ENCODE data around the gene PGR. TPM values are rescaled to one million over a fixed set of nuclear protein-coding genes. Genes with fewer than 3 reads are reported as not detected.

PGR gene
- polyA plus RNA-seq, 2 of the 4 experiments (the other 2 are of a cell fraction): not detected

DNA sequence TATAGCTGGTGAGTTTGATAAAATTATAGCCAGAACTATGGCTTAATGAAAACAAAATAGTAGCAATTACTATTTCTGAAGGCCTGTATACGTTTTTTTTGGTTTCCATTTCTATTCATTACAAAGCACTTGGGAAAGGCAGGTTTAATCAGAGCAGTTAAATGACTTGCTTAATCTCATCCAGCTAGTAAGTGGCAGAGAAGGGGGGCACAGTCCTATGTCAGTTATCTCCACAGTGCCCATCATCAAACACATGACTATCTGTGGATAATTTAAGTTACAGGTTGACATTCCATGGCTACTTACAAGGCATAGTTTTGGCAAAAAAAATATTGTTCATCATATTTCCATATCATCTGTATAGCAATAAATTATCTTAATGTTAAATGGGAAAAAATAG is 93.7 kb downstream of the PGR start:
- H3K9me3 ChIP-seq: no peaks in the 10 kb centered on the region
- ChIA-PET POLR2A (no interaction called here), CTCF (no interaction called here)
- H3K4me1 ChIP-seq: no peaks in the 10 kb centered on the region
- TF ChIP-seq, protein P1, sequence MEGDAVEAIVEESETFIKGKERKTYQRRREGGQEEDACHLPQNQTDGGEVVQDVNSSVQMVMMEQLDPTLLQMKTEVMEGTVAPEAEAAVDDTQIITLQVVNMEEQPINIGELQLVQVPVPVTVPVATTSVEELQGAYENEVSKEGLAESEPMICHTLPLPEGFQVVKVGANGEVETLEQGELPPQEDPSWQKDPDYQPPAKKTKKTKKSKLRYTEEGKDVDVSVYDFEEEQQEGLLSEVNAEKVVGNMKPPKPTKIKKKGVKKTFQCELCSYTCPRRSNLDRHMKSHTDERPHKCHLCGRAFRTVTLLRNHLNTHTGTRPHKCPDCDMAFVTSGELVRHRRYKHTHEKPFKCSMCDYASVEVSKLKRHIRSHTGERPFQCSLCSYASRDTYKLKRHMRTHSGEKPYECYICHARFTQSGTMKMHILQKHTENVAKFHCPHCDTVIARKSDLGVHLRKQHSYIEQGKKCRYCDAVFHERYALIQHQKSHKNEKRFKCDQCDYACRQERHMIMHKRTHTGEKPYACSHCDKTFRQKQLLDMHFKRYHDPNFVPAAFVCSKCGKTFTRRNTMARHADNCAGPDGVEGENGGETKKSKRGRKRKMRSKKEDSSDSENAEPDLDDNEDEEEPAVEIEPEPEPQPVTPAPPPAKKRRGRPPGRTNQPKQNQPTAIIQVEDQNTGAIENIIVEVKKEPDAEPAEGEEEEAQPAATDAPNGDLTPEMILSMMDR (IDR thresholded peaks at IDR 0.05): no peak
- TF ChIP-seq FOSL2 (IDR thresholded peaks at IDR 0.05): no peak
- no peak for TF ChIP-seq FOSL2 (CRISPR knock-in tag; IDR thresholded peaks at IDR 0.05)
- TF ChIP-seq BHLHE40 (IDR thresholded peaks at IDR 0.05; ENCODE audit: low read depth, low read length): no peak
- no peak for TF ChIP-seq RAD21 (conservative IDR thresholded peaks at IDR 0.05 in 1 of 2, IDR thresholded peaks at IDR 0.05 in 1 of 2)
- no peak for TF ChIP-seq ZFP36 (IDR thresholded peaks at IDR 0.05; ENCODE audit: borderline replicate concordance, partially characterized antibody)
- TF ChIP-seq KDM5A (IDR thresholded peaks at IDR 0.05): no peak
- no peak for TF ChIP-seq HOXB5 (CRISPR knock-in tag; IDR thresholded peaks at IDR 0.05)
- TF ChIP-seq MAZ (IDR thresholded peaks at IDR 0.05; ENCODE audit: borderline replicate concordance, low read depth, low read length): no peak
- TF ChIP-seq, protein P2, sequence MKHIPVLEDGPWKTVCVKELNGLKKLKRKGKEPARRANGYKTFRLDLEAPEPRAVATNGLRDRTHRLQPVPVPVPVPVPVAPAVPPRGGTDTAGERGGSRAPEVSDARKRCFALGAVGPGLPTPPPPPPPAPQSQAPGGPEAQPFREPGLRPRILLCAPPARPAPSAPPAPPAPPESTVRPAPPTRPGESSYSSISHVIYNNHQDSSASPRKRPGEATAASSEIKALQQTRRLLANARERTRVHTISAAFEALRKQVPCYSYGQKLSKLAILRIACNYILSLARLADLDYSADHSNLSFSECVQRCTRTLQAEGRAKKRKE (CRISPR knock-in tag; IDR thresholded peaks at IDR 0.05; ENCODE audit: low read depth): no peak
- TF ChIP-seq, protein P3, sequence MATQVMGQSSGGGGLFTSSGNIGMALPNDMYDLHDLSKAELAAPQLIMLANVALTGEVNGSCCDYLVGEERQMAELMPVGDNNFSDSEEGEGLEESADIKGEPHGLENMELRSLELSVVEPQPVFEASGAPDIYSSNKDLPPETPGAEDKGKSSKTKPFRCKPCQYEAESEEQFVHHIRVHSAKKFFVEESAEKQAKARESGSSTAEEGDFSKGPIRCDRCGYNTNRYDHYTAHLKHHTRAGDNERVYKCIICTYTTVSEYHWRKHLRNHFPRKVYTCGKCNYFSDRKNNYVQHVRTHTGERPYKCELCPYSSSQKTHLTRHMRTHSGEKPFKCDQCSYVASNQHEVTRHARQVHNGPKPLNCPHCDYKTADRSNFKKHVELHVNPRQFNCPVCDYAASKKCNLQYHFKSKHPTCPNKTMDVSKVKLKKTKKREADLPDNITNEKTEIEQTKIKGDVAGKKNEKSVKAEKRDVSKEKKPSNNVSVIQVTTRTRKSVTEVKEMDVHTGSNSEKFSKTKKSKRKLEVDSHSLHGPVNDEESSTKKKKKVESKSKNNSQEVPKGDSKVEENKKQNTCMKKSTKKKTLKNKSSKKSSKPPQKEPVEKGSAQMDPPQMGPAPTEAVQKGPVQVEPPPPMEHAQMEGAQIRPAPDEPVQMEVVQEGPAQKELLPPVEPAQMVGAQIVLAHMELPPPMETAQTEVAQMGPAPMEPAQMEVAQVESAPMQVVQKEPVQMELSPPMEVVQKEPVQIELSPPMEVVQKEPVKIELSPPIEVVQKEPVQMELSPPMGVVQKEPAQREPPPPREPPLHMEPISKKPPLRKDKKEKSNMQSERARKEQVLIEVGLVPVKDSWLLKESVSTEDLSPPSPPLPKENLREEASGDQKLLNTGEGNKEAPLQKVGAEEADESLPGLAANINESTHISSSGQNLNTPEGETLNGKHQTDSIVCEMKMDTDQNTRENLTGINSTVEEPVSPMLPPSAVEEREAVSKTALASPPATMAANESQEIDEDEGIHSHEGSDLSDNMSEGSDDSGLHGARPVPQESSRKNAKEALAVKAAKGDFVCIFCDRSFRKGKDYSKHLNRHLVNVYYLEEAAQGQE (IDR thresholded peaks at IDR 0.05): no peak
- no peak for TF ChIP-seq CBX8 (IDR thresholded peaks at IDR 0.05)
- no peak for TF ChIP-seq JUNB (IDR thresholded peaks at IDR 0.05)
- no peak for TF ChIP-seq NR3C1 (IDR thresholded peaks at IDR 0.05)
- TF ChIP-seq TP53 (CRISPR knock-in tag; IDR thresholded peaks at IDR 0.05): no peak
- no peak for TF ChIP-seq MYC (IDR thresholded peaks at IDR 0.05; ENCODE audit: borderline replicate concordance, low read length)
- TF ChIP-seq, protein P4, sequence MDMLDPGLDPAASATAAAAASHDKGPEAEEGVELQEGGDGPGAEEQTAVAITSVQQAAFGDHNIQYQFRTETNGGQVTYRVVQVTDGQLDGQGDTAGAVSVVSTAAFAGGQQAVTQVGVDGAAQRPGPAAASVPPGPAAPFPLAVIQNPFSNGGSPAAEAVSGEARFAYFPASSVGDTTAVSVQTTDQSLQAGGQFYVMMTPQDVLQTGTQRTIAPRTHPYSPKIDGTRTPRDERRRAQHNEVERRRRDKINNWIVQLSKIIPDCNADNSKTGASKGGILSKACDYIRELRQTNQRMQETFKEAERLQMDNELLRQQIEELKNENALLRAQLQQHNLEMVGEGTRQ (IDR thresholded peaks at IDR 0.05): no peak
- TF ChIP-seq CEBPB (IDR thresholded peaks at IDR 0.05): no peak
- no peak for DNase-seq (ENCODE audit: low read depth in 1 of 2, low spot score in 1 of 2)
- no peak for FAIRE-seq
- H3K4me3 ChIP-seq: no peak overlapping the region
- H3K4me2 ChIP-seq: no peak overlapping the region
- no peak for ATAC-seq
- no peak overlapping the region for H3K27ac ChIP-seq
- 6% methylated on average over 1 of the region's 1 CpG for whole genome bisulfite sequencing (ENCODE audit: missing lambda C conversion rate)

DNA sequence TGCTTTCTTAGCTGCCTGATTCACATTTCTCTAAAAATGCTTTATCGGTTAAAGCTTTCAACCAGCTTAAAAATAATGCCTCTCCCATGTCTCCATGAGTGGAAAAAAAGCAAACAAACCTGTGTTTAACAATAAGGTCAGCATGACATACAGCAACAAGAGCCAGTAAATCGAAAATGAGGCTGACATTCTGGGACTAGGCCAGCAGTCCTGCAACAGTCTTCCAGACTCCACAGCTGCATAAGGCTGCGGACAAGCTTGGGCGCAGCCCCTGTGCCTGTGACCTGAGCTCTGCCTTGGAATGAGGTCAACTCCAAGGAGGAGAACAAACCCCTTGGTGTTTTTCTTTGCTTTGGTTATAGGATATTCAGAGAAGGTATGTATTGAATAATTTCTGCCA is 95.5 kb downstream of the PGR start:
- WGBS (ENCODE audit: missing lambda C conversion rate): 60% methylated on average over 4 of the region's 4 CpGs
- H3K9me3 ChIP-seq: no peaks in the 10 kb centered on the region
- ChIA-PET CTCF (no interaction called here), POLR2A (no interaction called here)
- no peak overlapping the region for H3K27ac ChIP-seq
- H3K4me3 ChIP-seq: no peak overlapping the region
- ATAC-seq (no peak), DNase-seq (ENCODE audit: low read depth in 1 of 2, low spot score in 1 of 2) (no peak), FAIRE-seq (no peak)
- H3K4me1 ChIP-seq: no peaks in the 10 kb centered on the region
- no peak overlapping the region for H3K4me2 ChIP-seq
- TF ChIP-seq, protein P5, sequence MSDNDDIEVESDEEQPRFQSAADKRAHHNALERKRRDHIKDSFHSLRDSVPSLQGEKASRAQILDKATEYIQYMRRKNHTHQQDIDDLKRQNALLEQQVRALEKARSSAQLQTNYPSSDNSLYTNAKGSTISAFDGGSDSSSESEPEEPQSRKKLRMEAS (IDR thresholded peaks at IDR 0.05): no peak
- TF ChIP-seq, protein P6, sequence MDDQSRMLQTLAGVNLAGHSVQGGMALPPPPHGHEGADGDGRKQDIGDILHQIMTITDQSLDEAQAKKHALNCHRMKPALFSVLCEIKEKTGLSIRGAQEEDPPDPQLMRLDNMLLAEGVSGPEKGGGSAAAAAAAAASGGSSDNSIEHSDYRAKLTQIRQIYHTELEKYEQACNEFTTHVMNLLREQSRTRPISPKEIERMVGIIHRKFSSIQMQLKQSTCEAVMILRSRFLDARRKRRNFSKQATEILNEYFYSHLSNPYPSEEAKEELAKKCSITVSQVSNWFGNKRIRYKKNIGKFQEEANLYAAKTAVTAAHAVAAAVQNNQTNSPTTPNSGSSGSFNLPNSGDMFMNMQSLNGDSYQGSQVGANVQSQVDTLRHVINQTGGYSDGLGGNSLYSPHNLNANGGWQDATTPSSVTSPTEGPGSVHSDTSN (IDR thresholded peaks at IDR 0.05): no peak
- TF ChIP-seq MAZ (IDR thresholded peaks at IDR 0.05; ENCODE audit: borderline replicate concordance, low read depth, low read length) (no peak), ESRRA (IDR thresholded peaks at IDR 0.05; ENCODE audit: borderline replicate concordance, low read length) (no peak), HOXA7 (CRISPR knock-in tag; IDR thresholded peaks at IDR 0.05) (no peak), POLR2AphosphoS2 (conservative IDR thresholded peaks at IDR 0.05; ENCODE audit: low read length) (no peak), CBX2 (IDR thresholded peaks at IDR 0.05; ENCODE audit: borderline replicate concordance, low read depth) (no peak), HDAC2 (IDR thresholded peaks at IDR 0.05) (no peak), JUN (IDR thresholded peaks at IDR 0.05) (no peak), TP53 (CRISPR knock-in tag; IDR thresholded peaks at IDR 0.05) (no peak), ZNF302 (CRISPR knock-in tag; IDR thresholded peaks at IDR 0.05) (no peak), TFCP2L1 (CRISPR knock-in tag; IDR thresholded peaks at IDR 0.05) (no peak), SMC3 (IDR thresholded peaks at IDR 0.05) (no peak), NFE2L2 (conservative IDR thresholded peaks at IDR 0.05; ENCODE audit: low read length) (no peak)
- TF ChIP-seq, protein P7, sequence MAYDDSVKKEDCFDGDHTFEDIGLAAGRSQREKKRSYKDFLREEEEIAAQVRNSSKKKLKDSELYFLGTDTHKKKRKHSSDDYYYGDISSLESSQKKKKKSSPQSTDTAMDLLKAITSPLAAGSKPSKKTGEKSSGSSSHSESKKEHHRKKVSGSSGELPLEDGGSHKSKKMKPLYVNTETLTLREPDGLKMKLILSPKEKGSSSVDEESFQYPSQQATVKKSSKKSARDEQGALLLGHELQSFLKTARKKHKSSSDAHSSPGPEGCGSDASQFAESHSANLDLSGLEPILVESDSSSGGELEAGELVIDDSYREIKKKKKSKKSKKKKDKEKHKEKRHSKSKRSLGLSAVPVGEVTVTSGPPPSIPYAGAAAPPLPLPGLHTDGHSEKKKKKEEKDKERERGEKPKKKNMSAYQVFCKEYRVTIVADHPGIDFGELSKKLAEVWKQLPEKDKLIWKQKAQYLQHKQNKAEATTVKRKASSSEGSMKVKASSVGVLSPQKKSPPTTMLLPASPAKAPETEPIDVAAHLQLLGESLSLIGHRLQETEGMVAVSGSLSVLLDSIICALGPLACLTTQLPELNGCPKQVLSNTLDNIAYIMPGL (CRISPR knock-in tag; IDR thresholded peaks at IDR 0.05; ENCODE audit: borderline replicate concordance): no peak
